Right lobe of liver (tissue), 4 donors: ENCODE measurements around the gene ITGAV.

Experiments used
- POLR2A ChIP-seq: fragments of 450-650 bp; IDR thresholded peaks from one replicate; pipeline ENCODE4 v1.6.1; 2017; ENCODE audit warnings: antibody characterized with exemption, mild to moderate bottlenecking
- TF ChIP-seq, protein P1 (sequence below), 4 donors: fragments of 200-600 bp in 3 of 4; fragments of 450-650 bp in 1 of 4; IDR thresholded peaks; one replicate each; pipeline versions ENCODE4 v1.5.1 to v1.8.0; 2016 to 2022; ENCODE audit warnings: antibody characterized with exemption in 4 of 4, mild to moderate bottlenecking in 2 of 4
- donor health status: DM: no; HTN: no; CAD: no.
- donor health status: DM: no; HTN: no; CAD: no.
- donor health status: DM: no; HTN: yes; CAD: no.

DNA sequence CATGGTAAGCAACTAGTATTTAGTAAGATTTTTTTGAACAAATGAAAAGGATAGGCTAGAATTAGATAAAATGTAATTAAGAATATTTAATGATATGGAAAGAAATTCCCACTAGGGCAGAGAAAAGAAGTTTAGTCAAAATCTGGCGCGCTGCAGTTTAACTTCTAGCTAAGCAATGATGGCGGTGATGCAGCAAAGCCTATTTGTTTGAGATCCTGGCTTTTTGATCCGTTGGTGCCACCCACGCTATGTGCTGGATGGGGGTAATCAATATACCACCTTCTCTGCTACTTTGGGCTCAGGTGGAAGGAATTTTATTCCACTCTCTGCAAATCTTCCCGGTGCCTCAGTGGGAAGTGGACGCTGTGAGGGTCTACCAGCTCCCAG, 103.6 kb downstream of the ITGAV start:
- TF ChIP-seq, protein P1, sequence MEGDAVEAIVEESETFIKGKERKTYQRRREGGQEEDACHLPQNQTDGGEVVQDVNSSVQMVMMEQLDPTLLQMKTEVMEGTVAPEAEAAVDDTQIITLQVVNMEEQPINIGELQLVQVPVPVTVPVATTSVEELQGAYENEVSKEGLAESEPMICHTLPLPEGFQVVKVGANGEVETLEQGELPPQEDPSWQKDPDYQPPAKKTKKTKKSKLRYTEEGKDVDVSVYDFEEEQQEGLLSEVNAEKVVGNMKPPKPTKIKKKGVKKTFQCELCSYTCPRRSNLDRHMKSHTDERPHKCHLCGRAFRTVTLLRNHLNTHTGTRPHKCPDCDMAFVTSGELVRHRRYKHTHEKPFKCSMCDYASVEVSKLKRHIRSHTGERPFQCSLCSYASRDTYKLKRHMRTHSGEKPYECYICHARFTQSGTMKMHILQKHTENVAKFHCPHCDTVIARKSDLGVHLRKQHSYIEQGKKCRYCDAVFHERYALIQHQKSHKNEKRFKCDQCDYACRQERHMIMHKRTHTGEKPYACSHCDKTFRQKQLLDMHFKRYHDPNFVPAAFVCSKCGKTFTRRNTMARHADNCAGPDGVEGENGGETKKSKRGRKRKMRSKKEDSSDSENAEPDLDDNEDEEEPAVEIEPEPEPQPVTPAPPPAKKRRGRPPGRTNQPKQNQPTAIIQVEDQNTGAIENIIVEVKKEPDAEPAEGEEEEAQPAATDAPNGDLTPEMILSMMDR (IDR thresholded peaks at IDR 0.05): no peak
- TF ChIP-seq POLR2A: no peak
